SH-SY5Y (cell line): ENCODE measurements around the gene AQP9.

Source experiments
- GATA2 ChIP-seq: IDR thresholded peaks from 2 replicates; pipeline ENCODE4 v1.6.1; 2011; ENCODE audit warnings: mild to moderate bottlenecking, low read depth, low read length
- GATA3 ChIP-seq: IDR thresholded peaks from 2 replicates; pipeline ENCODE4 v1.6.1; 2011; ENCODE audit warnings: low read depth, mild to moderate bottlenecking, low read length, moderate library complexity

Gene AQP9

DNA sequence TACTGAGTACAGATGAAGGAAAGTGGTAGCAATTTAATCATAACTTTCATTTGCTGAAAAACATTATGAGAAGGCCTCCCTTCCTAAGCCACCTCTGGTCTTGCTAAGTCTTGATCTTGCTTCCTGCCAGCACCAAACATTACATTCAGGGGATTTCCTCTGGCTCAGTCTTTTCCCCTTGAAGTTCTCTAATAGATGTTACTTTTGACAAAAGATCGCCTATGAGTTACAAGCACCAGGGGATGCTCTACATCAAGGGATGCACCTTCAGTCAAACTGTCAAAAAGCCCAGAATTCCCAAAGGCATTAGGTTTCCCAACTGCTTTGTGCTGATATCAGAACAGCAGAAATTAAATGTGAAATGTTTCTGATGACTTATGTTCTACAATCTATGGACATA, 47.3 kb downstream of the AQP9 start:
- TF ChIP-seq GATA2, result no peak

DNA sequence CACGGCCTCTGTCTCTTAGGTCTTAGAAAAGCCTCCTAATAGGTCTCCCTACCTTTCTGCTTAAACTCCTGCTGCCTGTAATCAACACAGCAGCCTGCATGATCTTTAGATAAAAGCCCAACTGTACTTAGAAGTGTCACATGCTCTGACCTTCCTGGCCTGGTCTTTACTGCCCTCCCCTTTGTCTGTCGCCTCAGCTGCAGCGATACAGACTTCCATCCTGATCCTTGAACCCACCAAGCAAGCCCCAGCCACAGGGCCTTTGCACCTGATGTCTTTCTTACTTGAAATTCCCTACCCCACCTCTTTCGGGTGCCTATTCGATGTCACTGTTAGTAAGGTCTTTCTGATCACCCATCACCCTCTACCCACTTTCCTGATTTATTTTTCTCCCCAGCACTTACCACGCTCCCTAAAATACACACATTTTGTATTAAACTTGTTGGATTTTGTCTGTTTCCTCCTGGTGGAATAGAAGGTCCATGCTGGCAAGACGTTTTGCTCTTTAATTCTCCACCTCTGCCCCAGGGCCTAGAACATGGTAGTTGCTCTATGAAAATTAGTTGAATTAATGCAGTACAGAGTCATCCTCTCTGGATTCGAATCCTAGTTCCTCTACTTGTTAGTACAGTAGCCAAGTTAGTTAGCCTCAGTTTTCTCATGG, 51.1 kb downstream of the AQP9 start:
- TF ChIP-seq GATA3 (no peak), GATA2 (no peak)

DNA sequence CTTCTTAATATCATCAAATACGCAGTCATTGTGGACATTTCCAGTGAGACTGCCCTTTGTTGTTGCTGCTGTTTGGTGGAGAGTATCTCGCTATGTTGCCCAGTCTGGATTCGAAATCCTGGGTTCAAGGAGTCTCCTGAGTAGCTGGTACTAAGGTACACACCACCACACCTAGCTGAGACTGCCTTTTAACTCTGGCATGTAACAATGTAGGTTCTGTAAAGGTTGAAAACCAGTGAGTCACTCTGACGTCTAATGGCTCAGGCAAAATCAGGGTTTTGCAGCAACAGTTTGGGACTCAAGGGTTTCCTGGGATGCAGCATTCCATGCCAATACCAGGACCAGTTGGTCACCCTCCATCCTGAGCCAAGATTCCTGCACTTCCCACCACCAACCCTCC, 52.2 kb downstream of the AQP9 start:
- TF ChIP-seq GATA3, result no peak
- TF ChIP-seq GATA2, result no peak

DNA sequence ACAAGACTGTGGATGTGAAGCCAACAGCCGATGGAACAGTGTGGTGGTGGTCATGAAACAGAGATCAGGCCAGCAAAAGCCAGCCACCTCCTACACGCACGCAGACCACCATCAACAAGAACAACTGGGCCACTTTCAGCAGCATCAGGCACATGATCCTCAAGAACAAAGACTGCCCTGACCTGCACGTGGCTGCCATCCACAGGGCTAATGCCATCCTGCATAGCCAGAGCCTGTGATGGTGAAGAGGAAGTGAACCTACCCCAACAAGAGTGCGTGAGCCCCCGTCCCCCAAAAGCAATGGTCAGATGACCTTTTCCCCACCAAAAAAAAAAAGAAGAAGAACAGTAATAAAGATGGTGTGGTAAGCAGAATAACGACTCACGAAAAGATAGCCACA, 62.6 kb downstream of the AQP9 start:
- TF ChIP-seq GATA2 (no peak), GATA3 (no peak)

DNA sequence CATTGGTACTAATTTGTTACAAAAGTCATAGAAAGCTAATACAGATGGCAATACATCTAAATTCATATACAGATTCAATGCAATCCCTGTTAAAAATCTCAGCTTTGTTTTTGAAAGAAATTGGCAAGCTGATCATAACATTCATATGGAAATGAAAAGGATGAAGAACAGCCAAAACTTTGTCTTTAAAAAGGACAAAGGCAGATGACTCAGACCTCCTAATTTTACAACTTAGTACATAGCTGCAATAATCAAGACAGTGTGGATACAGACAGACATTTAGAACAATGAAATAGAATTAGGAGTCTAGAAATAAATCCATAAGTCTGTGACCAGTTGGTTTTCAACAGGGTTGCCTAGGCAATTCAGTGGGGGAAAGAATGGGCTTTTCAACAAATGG, 63.3 kb downstream of the AQP9 start:
- TF ChIP-seq GATA2, result no peak
- no peak for TF ChIP-seq GATA3

DNA sequence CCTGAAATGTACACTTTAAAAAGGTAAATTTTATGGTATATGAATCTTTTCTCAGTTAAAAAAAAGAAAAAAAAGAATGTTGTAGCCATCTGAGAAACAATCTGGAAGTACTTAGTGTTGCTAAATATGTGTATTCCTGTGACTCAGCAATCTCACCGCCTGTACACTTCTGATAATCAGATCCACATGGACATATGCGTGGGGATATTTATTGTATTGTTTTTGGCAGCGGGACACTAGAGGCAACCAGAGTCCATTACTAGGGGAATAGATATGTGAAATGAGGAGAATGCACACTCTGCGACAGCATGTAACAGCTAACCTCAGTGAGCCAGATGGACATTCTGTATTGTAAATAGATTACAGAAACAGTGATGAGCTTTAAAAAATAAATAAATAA, 65.4 kb downstream of the AQP9 start:
- TF ChIP-seq GATA3 (no peak), GATA2 (no peak)

DNA sequence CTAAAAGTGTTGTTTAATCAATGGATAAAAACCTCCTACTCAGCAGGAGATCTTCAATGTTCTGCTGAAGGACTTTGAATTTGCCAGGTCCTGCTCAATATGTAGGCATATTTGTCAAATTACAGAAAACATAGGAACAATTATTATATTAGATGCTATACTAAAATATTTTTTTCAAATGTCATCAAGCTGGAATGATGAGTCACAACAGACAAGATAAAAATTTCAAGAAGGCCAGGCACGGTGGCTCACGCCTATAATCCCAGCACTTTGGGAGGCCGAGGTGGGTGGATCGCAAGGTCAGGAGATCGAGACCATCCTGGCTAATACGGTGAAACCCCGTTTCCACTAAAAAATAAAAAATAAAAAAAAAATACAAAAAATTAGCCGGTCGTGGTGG, 68.0 kb downstream of the AQP9 start:
- TF ChIP-seq GATA2, result no peak
- no peak for TF ChIP-seq GATA3

DNA sequence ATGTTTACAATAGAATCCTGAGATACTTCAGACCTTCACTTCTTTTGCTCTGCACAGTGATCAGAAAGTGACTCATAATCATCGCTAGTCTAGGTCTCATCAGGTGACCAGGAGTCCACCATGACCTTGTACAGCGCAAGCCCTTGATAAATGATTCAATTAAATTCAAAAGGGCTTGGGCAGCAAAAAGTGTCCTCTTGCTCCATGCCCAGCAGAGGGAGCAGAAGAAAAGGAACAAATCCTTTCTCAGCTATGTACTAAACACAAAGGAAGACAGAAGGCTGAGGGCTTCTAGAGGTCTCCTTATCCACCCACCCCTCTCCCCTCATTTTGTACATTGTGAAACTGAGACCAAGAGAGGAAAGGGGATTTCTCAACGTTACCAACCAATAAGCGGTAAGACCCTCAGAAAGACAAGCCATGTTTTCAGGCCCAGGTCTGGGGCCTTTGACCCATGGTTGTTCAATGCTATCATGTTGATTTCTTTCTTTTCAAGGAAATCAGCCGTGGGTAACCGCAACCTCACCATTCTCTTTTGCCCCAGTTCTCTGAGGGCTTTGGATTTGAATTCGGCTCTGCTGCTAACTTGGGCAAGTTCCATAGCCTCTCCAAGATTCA, 74.8 kb downstream of the AQP9 start:
- no peak for TF ChIP-seq GATA3
- TF ChIP-seq GATA2, result no peak

DNA sequence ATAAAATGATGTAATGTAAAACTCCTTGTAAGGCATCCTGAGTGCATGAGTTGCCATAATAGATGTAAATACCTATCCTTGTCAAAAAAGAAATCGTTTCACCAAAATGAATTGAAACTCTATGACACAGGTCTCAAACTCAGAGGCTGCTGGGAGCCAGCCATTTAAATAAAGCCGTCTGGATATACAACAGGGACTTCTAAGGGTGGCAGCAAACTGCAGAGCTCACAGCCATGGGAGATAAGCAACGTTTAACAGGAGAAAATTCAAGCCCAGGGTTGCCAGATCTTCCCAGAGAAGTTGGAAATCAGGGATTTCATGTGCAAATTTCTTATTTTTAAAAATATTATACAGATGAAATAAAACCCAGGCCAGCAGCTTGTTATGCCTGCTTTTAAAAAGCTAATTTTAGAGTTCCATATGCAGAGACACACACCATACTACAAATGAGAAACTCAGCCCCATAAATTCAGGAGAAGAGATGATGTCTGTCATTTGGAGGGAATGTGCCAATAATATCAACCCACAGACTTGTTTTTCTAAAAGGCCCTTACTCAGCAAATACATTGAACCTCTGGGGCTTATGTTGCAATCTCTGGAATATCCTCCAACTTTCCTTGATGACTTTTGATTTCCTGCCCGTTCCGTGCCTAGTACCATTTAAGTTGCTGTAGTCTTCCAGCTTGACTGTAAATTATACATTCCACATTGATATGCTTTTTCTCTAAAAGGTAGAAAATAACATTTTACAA, 75.6 kb downstream of the AQP9 start:
- no peak for TF ChIP-seq GATA3
- no peak for TF ChIP-seq GATA2

DNA sequence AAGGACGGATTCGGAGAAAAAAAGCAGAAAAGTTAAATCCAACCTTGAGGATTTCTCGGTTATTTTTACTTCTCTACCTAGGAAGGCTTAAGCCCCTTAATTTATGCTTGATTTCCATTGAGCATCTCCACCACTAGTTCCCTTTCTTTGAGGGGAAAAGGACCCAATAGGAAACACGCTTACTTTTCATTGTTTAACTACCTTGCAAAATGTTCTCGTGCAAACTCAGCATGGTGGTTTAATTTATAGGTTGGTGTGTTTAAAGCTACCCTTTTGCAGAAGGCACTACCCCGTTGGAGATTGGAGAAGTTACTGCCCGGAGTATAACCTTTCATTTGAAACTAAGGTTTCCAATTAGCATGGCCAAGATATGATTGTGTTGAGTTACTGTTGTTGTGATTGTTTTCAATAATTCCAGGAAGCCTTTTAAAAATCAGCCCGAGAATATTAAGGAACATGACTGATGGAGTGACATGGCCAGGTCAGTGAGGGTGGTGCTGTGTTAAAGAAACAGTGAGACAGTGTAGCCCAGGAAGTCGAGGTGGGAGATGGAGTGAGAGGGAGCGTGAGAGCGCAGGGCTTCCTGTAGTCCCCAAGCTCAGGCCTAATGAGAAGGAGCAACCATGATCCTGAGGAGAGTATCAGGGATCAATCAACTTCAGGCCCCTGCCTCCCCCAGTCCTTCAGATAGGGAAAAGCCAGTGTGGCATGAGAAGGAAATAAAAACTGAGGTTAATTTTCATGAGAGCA, 76.6 kb downstream of the AQP9 start:
- TF ChIP-seq GATA2, result no peak
- TF ChIP-seq GATA3, result no peak

DNA sequence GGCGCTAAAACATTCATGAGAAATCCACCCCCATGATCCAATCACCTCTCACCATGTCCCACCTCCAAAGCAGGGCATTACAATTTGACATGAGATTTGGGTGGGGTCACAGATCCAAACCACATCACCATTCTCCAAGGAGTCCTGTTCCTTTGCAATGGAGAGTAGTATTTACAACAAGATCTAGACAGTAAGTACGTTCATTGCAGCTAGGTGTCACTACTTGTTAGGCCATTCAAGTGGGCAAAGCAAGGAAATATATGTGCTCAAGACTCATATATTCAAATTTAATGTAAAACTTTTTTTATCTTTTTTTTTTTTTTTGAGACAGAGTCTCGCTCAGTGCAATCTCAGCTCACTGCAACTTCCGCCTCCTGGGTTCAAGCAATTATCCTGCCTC, 79.3 kb downstream of the AQP9 start:
- TF ChIP-seq GATA3, result no peak
- no peak for TF ChIP-seq GATA2

DNA sequence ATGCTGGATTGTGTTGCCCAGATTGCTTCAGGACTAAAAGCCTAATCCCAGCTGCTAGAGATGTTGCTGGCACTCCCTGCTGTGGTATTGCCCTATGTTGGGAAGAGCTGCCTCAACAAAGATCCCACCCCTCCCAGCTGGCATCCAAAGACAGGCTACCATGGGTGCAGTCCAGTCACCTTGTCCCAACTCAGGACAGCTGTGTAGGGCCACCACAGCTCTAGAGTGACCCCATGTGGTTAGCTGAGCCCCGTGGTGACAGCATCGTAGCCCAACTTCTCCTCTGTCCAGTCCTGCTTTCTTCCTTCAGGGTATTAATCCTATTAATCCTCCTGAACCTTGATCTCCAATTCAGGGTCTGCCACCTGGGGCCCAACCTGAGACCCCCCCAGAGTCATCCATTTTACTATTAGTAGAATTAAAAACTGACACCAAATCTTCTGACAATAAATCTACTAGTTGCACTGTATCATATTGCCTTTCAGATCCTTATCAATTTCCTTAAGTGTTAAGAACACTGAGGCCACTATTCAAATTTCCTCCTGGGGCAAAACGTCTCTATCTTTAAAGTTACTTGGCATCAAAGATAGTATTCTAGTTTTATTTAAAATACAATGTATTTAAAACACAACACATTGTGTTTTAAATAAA, 83.5 kb downstream of the AQP9 start:
- no peak for TF ChIP-seq GATA2
- TF ChIP-seq GATA3, result no peak

DNA sequence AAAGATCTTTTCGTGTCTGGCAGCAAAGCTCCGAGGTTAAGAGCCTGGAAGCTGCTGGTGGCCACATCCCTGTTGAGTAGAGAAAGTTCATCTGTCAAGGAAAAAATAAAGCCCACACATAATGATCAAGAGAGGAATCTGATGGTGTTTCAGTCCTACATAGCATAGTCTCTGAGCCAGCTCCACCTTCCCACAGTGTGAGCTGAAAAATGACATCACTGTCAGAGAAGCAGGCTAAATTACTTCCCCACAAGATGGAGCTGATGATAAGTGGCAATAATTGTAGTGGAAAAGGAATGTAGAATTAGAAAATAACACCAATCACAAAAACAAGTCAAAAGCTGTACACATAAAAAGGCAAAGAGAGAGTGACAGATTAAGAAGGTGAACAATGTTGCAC, 84.5 kb downstream of the AQP9 start:
- no peak for TF ChIP-seq GATA3
- no peak; the same call in 1 of the 2 replicates for TF ChIP-seq GATA2

DNA sequence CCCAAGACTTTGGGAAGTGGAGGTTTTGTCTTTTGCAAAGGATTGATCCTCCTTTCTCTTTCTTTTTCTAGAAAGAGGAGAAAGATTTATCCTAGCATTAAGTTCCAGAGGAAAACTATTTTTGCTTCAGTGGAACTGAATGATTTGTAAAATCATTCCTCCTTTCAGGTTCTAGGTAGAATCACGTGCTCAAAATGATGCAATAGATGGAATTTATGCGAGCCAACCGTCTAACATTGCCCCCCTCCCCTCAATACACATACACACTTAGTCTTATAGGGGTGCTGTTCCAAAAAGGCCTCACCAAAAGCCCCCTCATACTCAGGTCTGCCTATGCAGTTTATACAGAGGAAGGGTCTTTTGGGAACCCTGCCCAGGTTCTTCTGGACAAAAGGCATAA, 85.3 kb downstream of the AQP9 start:
- TF ChIP-seq GATA2 (no peak), GATA3 (no peak)

DNA sequence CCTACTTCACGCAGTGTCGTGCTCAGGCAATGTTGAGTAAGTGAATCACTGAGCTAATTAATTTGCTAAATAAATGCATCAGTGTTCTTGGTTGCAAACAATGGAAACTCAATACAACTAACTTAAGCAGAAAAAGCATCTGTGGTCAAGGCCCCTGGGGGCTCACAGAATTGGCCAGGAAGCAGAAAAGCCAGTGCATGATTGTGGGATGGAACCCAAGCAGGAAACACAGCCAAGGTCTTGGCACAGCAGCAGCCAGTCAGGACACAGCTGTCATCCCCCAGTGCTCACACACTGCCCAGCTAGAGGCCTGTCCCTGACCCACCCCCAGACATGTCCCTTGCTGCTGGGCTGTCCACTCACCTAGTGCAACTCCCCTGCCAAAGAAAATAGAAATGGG, 85.9 kb downstream of the AQP9 start:
- TF ChIP-seq GATA2, result no peak
- no peak for TF ChIP-seq GATA3
